NT2/D1 (cell line): Measurements from ENCODE around the gene ATP8B4.

ENCODE experiments used
- DNase-seq: peaks from one replicate; pipeline ENCODE4 v3.0.0-alpha.2; 2011; ENCODE audit warnings: low read depth, low spot score
- H3K27me3 ChIP-seq: 2 replicates; pipeline ENCODE4 v1.6.0; 2011; ENCODE audit warnings: mild to moderate bottlenecking; ENCODE audit not compliant: insufficient read length, insufficient read depth
- H3K36me3 ChIP-seq: 2 replicates; pipeline ENCODE4 v1.6.1; 2011; ENCODE audit warnings: mild to moderate bottlenecking, low read length, mixed read lengths; ENCODE audit not compliant: insufficient read depth, insufficient read length
- H3K4me1 ChIP-seq: 2 replicates; pipeline ENCODE4 v1.5.1; 2011; ENCODE audit not compliant: insufficient read depth, insufficient read length
- H3K4me3 ChIP-seq: 2 replicates; pipeline ENCODE4 v1.5.1; 2011; ENCODE audit warnings: low read depth; ENCODE audit not compliant: insufficient read length
- H3K9ac ChIP-seq: 2 replicates; pipeline ENCODE4 v1.6.0; 2011; ENCODE audit warnings: low read depth; ENCODE audit not compliant: insufficient read length
- H3K9me3 ChIP-seq: 2 replicates; pipeline ENCODE4 v1.5.1; 2011; ENCODE audit warnings: mild to moderate bottlenecking, low read length; ENCODE audit not compliant: insufficient read depth
- SUZ12 ChIP-seq: IDR thresholded peaks from 2 replicates; pipeline ENCODE4 v1.6.1; 2011; ENCODE audit not compliant: insufficient read length, insufficient read depth; ENCODE audit errors: extremely low read depth
- YY1 ChIP-seq: IDR thresholded peaks from 2 replicates; pipeline ENCODE4 v1.6.1; 2011; ENCODE audit not compliant: insufficient read length, insufficient read depth
- ZNF274 ChIP-seq: IDR thresholded peaks from 2 replicates; pipeline ENCODE4 v1.6.1; 2011; ENCODE audit warnings: mild to moderate bottlenecking, low read depth, low read length

Gene ATP8B4

GRCh38 chr15:49815950-49816349 is 303.1 kb downstream of the ATP8B4 start:
- H3K9me3 ChIP-seq: no peaks in the 10 kb centered on the region
- no peaks in the 10 kb centered on the region for H3K27me3 ChIP-seq
- no peaks in the 10 kb centered on the region for H3K36me3 ChIP-seq
- H3K4me1 ChIP-seq: no peaks in the 10 kb centered on the region
- H3K4me3 ChIP-seq: no peak overlapping the region
- DNase-seq: no peak
- TF ChIP-seq ZNF274: no peak
- TF ChIP-seq SUZ12: no peak
- no peak for TF ChIP-seq YY1
- no peak overlapping the region for H3K9ac ChIP-seq

GRCh38 chr15:49815526-49815925 is 303.5 kb downstream of the ATP8B4 start:
- no peaks in the 10 kb centered on the region for H3K9me3 ChIP-seq
- H3K4me1 ChIP-seq: no peaks in the 10 kb centered on the region
- no peak for TF ChIP-seq SUZ12
- TF ChIP-seq YY1: no peak
- TF ChIP-seq ZNF274: no peak
- H3K27me3 ChIP-seq: no peaks in the 10 kb centered on the region
- no peak for DNase-seq
- H3K4me3 ChIP-seq: no peak overlapping the region
- no peak overlapping the region for H3K9ac ChIP-seq
- no peaks in the 10 kb centered on the region for H3K36me3 ChIP-seq

GRCh38 chr15:49814709-49815108 is 304.3 kb downstream of the ATP8B4 start:
- Histone ChIP-seq H3K4me3 (no peak overlapping the region), H3K9me3 (no peaks in the 10 kb centered on the region), H3K27me3 (no peaks in the 10 kb centered on the region), H3K9ac (no peak overlapping the region), H3K36me3 (no peaks in the 10 kb centered on the region), H3K4me1 (no peaks in the 10 kb centered on the region)
- DNase-seq: no peak
- TF ChIP-seq YY1 (no peak), ZNF274 (no peak), SUZ12 (no peak)

- H3K27me3 ChIP-seq: no peaks in the 10 kb centered on the region
- no peaks in the 10 kb centered on the region for H3K36me3 ChIP-seq
- TF ChIP-seq ZNF274 (no peak), SUZ12 (no peak), YY1 (no peak)
- H3K4me3 ChIP-seq: no peak overlapping the region
- DNase-seq: no peak
- H3K9ac ChIP-seq: no peak overlapping the region
- H3K9me3 ChIP-seq: no peaks in the 10 kb centered on the region
- no peaks in the 10 kb centered on the region for H3K4me1 ChIP-seq
Measured at GRCh38 chr15:49813625-49814024, 305.4 kb downstream of the ATP8B4 start.

- Histone ChIP-seq H3K9ac (no peak overlapping the region), H3K27me3 (no peaks in the 10 kb centered on the region), H3K36me3 (no peaks in the 10 kb centered on the region), H3K4me3 (no peak overlapping the region), H3K9me3 (no peaks in the 10 kb centered on the region), H3K4me1 (no peaks in the 10 kb centered on the region)
- no peak for DNase-seq
- TF ChIP-seq YY1 (no peak), SUZ12 (no peak), ZNF274 (no peak)
Measured at GRCh38 chr15:49810720-49811119, 308.3 kb downstream of the ATP8B4 start.

- H3K9ac ChIP-seq: no peak overlapping the region
- no peak for DNase-seq
- no peaks in the 10 kb centered on the region for H3K9me3 ChIP-seq
- H3K4me1 ChIP-seq: no peaks in the 10 kb centered on the region
- no peaks in the 10 kb centered on the region for H3K27me3 ChIP-seq
- no peak overlapping the region for H3K4me3 ChIP-seq
- TF ChIP-seq SUZ12 (no peak), ZNF274 (no peak), YY1 (no peak)
- H3K36me3 ChIP-seq: no peaks in the 10 kb centered on the region
Measured at GRCh38 chr15:49809894-49810609, 309.0 kb downstream of the ATP8B4 start.

- Histone ChIP-seq H3K27me3 (no peaks in the 10 kb centered on the region), H3K9ac (no peak overlapping the region), H3K9me3 (no peaks in the 10 kb centered on the region), H3K4me1 (no peaks in the 10 kb centered on the region), H3K4me3 (no peak overlapping the region), H3K36me3 (no peaks in the 10 kb centered on the region)
- TF ChIP-seq ZNF274 (no peak), YY1 (no peak), SUZ12 (no peak)
- no peak for DNase-seq
Measured at GRCh38 chr15:49808341-49808740, 310.7 kb downstream of the ATP8B4 start.
